ENCODE results near the gene CCDC157.

Gene CCDC157

GRCh38 chr22:30368420-30368819 is 11.6 kb downstream of the CCDC157 start:
- no peak for TF ChIP-seq CTCF (IDR thresholded peaks at IDR 0.05; ENCODE audit: insufficient read depth, missing control alignments)
- DNase-seq (ENCODE audit: insufficient read length, low spot score), result no peak
- FAIRE-seq, result no peak

GRCh38 chr22:30370641-30371230 is 13.9 kb downstream of the CCDC157 start:
- DNase-seq (ENCODE audit: insufficient read length, low spot score), result no peak
- no peak for TF ChIP-seq CTCF (IDR thresholded peaks at IDR 0.05; ENCODE audit: insufficient read depth, missing control alignments)

DNA sequence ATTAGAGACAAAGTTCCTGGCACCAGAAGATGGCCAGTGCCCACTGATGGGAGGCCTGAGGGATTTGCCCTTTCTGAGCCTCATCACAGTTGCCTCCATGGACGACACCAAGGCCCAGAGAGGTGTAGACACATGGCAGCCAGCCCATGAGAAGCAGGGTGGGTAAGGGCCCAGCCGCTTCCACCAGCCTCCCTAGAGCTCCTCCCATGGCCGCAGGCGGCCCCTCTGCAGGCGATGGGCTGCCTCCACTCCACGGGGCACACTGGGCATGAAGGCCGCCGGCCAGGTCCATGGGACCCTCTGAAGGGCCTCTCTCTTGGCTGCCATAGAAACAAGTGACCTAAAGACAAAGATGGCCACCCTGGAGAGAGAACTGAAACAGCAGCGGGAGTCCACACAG is 14.5 kb downstream of the CCDC157 start:
- DNase-seq (ENCODE audit: insufficient read length, low spot score), result no peak
- TF ChIP-seq CTCF (IDR thresholded peaks at IDR 0.05; ENCODE audit: insufficient read depth, missing control alignments), result no peak
- FAIRE-seq, result no peak

More at GRCh38 chr22:30370641-30371230, 13.9 kb downstream of the CCDC157 start:
- no peak for FAIRE-seq

GRCh38 chr22:30371981-30372380 is 15.2 kb downstream of the CCDC157 start:
- TF ChIP-seq CTCF (IDR thresholded peaks at IDR 0.05; ENCODE audit: insufficient read depth, missing control alignments), result no peak
- DNase-seq (ENCODE audit: insufficient read length, low spot score), result no peak

DNA sequence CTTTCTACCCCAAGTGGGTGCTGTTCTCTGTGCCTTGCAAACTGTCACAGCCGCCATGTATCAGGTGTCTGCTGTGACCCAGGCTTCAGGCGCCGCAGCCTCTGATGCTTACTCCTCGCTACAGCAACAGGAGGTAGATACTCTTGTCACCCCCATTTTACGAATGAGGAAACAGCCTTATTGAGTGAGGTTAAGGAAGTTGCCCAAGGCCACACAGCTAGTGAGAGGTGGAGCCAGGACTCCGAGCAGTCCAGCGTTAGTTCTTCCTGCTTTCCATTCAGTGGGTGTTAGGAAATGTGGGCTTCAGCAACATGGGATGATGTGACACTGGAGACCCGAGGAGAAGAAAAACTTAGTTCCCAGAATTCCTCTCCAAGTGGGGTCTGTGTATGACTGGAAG is 16.1 kb downstream of the CCDC157 start:
- no peak for TF ChIP-seq CTCF (IDR thresholded peaks at IDR 0.05; ENCODE audit: insufficient read depth, missing control alignments)
- FAIRE-seq (no peak), DNase-seq (ENCODE audit: insufficient read length, low spot score) (no peak)

More at GRCh38 chr22:30371981-30372380, 15.2 kb downstream of the CCDC157 start:
- FAIRE-seq, result no peak

DNA sequence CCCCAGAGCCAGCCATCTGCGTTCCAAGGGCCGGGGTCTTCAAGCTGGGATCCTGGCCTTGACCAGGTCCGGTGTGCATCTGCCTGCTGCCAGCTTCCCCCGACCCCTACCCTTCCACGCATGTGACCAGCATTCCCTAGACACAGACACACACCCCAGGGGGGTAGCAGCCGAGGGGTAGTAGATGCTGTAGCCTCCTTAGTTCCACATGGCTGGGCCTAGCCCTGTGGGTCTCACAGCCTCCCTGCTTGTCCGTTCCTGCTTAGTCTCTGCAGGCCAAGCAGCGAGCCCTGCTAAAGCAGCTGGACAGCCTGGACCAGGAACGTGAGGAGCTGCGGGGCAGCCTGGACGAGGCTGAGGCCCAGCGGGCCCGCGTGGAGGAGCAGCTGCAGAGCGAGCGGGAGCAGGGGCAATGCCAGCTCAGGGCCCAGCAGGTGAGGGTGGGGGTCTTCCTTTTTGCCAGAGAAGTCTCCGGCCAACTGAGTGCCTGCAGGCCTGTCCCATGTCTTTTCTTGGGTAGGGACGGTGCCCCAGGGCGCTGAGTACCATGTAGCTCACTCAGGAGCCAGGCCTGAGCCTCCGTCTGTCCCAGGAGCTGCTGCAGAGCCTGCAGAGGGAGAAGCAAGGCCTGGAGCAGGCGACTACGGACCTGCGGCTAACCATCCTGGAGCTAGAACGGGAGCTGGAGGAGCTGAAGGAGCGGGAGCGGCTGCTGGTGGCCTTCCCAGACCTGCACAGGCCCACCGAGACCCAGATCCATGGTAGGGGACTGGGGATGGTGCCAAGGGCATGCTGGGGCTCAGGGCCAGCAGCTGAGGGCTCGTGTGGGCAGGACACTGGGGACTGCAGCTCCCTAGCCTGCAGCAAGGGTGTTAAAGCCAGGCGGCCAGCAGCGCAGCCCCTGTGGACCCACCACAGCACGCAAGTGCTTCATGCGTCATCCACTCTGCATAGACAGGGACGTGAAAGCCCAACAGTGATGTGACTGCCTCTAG is 16.8 kb downstream of the CCDC157 start:
- TF ChIP-seq CTCF (IDR thresholded peaks at IDR 0.05; ENCODE audit: insufficient read depth, missing control alignments), result no peak
- FAIRE-seq (no peak), DNase-seq (ENCODE audit: insufficient read length, low spot score) (no peak)
